ENCODE measurements around the gene WBP4.

WBP4 gene

DNA sequence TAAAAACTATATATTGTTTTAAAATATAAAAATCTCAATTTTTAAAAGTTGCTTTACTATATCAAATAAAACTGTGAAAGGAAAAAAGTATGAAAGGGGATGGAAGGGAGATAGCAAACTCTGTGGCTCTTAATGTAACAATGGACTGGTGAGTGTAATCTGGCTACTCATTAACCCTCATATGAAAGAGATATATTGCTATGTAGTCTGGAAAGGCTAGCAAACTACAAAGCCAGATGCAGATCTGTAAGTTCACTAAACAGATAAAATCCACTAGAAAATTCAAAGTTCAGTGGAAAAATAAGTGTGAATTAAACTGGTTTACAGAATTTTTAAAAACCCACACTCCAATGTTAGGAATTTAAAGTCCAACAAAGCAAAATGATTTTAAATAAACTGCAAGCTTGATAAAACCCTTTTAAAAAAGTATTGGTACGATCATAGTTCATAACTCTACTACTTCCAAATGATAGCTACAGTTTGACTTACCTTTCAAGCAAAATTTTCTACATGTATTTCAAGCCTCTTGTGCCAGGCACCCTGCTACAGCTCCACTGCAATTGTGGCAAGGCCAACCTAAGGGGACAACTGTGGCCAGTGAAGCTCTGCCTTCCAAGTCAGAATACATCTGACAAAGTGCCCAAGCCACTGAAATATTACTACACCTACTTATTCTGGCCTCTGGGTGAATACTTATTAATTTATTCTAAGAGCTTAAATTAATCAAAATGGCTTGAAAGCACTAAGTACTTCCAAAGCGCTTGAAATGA lies 41.5 kb upstream of the WBP4 start:
- no peaks in the 10 kb centered on the region for H3K9me3 ChIP-seq (ENCODE audit: insufficient read depth, low read length)
- H3K4me3 ChIP-seq (ENCODE audit: low read length): peak overlapping the region; percentile 85
- H3K27ac ChIP-seq (ENCODE audit: low read length): 0 out of 2 replicates have a peak overlapping the region, but pooled peaks have one; percentile 97
- no peak for TF ChIP-seq EZH2phosphoT487 (IDR thresholded peaks at IDR 0.05; ENCODE audit: low read depth)
- TF ChIP-seq, protein P1, sequence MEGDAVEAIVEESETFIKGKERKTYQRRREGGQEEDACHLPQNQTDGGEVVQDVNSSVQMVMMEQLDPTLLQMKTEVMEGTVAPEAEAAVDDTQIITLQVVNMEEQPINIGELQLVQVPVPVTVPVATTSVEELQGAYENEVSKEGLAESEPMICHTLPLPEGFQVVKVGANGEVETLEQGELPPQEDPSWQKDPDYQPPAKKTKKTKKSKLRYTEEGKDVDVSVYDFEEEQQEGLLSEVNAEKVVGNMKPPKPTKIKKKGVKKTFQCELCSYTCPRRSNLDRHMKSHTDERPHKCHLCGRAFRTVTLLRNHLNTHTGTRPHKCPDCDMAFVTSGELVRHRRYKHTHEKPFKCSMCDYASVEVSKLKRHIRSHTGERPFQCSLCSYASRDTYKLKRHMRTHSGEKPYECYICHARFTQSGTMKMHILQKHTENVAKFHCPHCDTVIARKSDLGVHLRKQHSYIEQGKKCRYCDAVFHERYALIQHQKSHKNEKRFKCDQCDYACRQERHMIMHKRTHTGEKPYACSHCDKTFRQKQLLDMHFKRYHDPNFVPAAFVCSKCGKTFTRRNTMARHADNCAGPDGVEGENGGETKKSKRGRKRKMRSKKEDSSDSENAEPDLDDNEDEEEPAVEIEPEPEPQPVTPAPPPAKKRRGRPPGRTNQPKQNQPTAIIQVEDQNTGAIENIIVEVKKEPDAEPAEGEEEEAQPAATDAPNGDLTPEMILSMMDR (IDR thresholded peaks at IDR 0.05; ENCODE audit: low read depth, low read length): no peak
- peaks cover 18% of the 10 kb centered on the region for H4K20me1 ChIP-seq (ENCODE audit: insufficient read depth, low read length)
- no peaks in the 10 kb centered on the region for H3K27me3 ChIP-seq (ENCODE audit: low read depth, low read length)
- peaks cover 46% of the 10 kb centered on the region for H3K79me2 ChIP-seq (ENCODE audit: low read length)
- H3K4me1 ChIP-seq (ENCODE audit: low read length): peaks cover 30% of the 10 kb centered on the region
- H2AFZ ChIP-seq (ENCODE audit: low read depth, low read length): no peak overlapping the region
- H3K9ac ChIP-seq (ENCODE audit: low read length): 0 out of 2 replicates have a peak overlapping the region, but pooled peaks have one; percentile 94
- H3K36me3 ChIP-seq (replicated peaks; ENCODE audit: low read depth, low read length): peaks cover 9% of the 10 kb centered on the region
- H3K4me2 ChIP-seq (ENCODE audit: low read length): peak overlapping the region; percentile 79

DNA sequence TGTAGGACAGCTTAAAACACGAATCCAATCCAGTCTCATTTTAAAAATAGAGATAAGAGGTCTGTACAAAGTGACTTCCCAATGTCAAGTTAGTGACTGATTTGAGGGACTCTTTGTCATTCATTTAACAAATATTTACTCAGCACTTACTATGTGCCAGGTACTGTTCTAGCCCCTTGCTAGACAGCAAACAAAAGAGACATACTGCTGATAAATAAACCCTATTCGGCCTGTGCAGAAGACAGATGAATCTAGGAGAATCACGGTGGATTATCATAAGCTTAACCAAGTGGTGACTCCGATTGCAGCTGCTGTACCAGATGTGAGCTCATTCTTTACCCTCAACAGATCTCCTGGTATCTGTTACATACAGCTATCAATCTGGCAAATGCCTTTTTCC lies 35.8 kb upstream of the WBP4 start:
- no peaks in the 10 kb centered on the region for H3K9me3 ChIP-seq (ENCODE audit: insufficient read depth, low read length)
- H3K79me2 ChIP-seq (ENCODE audit: low read length): no peaks in the 10 kb centered on the region
- H3K4me2 ChIP-seq (ENCODE audit: low read length): no peak overlapping the region
- no peak overlapping the region for H3K9ac ChIP-seq (ENCODE audit: low read length)
- H4K20me1 ChIP-seq (ENCODE audit: insufficient read depth, low read length): no peaks in the 10 kb centered on the region
- TF ChIP-seq, protein P1 (IDR thresholded peaks at IDR 0.05; ENCODE audit: low read depth, low read length): no peak
- no peak for TF ChIP-seq EZH2phosphoT487 (IDR thresholded peaks at IDR 0.05; ENCODE audit: low read depth)
- H3K36me3 ChIP-seq (replicated peaks; ENCODE audit: low read depth, low read length): no peaks in the 10 kb centered on the region
- H3K27me3 ChIP-seq (ENCODE audit: low read depth, low read length): no peaks in the 10 kb centered on the region
- H2AFZ ChIP-seq (ENCODE audit: low read depth, low read length): no peak overlapping the region
- 0 out of 2 replicates have a peak, but pooled peaks cover 5% of the 10 kb centered on the region for H3K4me1 ChIP-seq (ENCODE audit: low read length)
- no peak overlapping the region for H3K27ac ChIP-seq (ENCODE audit: low read length)
- no peak overlapping the region for H3K4me3 ChIP-seq (ENCODE audit: low read length)

GRCh38 chr13:41026788-41027187 lies 34.5 kb upstream of the WBP4 start:
- Histone ChIP-seq H3K36me3 (replicated peaks; ENCODE audit: low read depth, low read length) (no peaks in the 10 kb centered on the region), H2AFZ (ENCODE audit: low read depth, low read length) (no peak overlapping the region), H3K9me3 (ENCODE audit: insufficient read depth, low read length) (no peaks in the 10 kb centered on the region), H3K4me2 (ENCODE audit: low read length) (no peak overlapping the region), H3K9ac (ENCODE audit: low read length) (no peak overlapping the region), H3K4me1 (ENCODE audit: low read length) (0 out of 2 replicates have a peak, but pooled peaks cover 5% of the 10 kb centered on the region), H3K4me3 (ENCODE audit: low read length) (no peak overlapping the region), H3K27me3 (ENCODE audit: low read depth, low read length) (no peaks in the 10 kb centered on the region), H3K79me2 (ENCODE audit: low read length) (no peaks in the 10 kb centered on the region), H3K27ac (ENCODE audit: low read length) (no peak overlapping the region), H4K20me1 (ENCODE audit: insufficient read depth, low read length) (no peaks in the 10 kb centered on the region)
- TF ChIP-seq, protein P1 (IDR thresholded peaks at IDR 0.05; ENCODE audit: low read depth, low read length): no peak
- TF ChIP-seq EZH2phosphoT487 (IDR thresholded peaks at IDR 0.05; ENCODE audit: low read depth): no peak

DNA sequence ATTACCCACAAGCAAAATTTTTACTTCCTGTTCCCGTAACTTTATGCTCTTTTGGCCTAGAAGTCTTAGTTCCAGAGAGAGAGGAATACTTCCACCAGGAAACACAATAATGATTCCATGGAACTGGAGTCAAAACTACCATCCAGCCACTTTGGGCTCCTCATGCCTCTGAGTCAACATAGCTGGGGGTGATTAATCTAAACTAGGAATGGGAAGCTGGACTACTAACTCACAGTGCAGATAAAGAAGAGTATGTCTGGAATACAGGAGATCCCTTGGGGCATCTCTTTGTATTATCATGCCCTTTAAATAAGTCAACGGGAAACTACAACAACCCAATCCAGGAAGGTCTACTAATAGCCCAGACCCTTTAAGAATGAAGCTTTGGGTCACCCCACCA lies 33.3 kb upstream of the WBP4 start:
- no peak for TF ChIP-seq EZH2phosphoT487 (IDR thresholded peaks at IDR 0.05; ENCODE audit: low read depth)
- TF ChIP-seq, protein P1 (IDR thresholded peaks at IDR 0.05; ENCODE audit: low read depth, low read length): no peak
- H3K79me2 ChIP-seq (ENCODE audit: low read length): no peaks in the 10 kb centered on the region

More for the DNA sequence above, 33.3 kb upstream of the WBP4 start:
- Histone ChIP-seq H4K20me1 (ENCODE audit: insufficient read depth, low read length) (no peaks in the 10 kb centered on the region), H3K27me3 (ENCODE audit: low read depth, low read length) (no peaks in the 10 kb centered on the region), H3K4me3 (ENCODE audit: low read length) (no peak overlapping the region), H3K4me1 (ENCODE audit: low read length) (0 out of 2 replicates have a peak, but pooled peaks cover 5% of the 10 kb centered on the region), H3K27ac (ENCODE audit: low read length) (no peak overlapping the region), H2AFZ (ENCODE audit: low read depth, low read length) (no peak overlapping the region), H3K9me3 (ENCODE audit: insufficient read depth, low read length) (no peaks in the 10 kb centered on the region), H3K4me2 (ENCODE audit: low read length) (no peak overlapping the region), H3K36me3 (replicated peaks; ENCODE audit: low read depth, low read length) (no peaks in the 10 kb centered on the region), H3K9ac (ENCODE audit: low read length) (no peak overlapping the region)
